Measurements from ENCODE around the gene MOB3C.
A peak's percentile ranks its signal among the peaks of the same experiment; 100 is the strongest.

Gene MOB3C

GRCh38 chr1:46603481-46603857 is 13.1 kb downstream of the MOB3C start:
- H3K4me3 ChIP-seq (ENCODE audit: insufficient read depth, low read length, poor library complexity, severe bottlenecking), result peak overlapping the region; percentile 80
- peak overlapping the region; percentile 80 for H2AFZ ChIP-seq (ENCODE audit: low read depth, low read length, severe bottlenecking)
- no peaks in the 10 kb centered on the region for H3K36me3 ChIP-seq (ENCODE audit: low read length)
- no peaks in the 10 kb centered on the region for H4K20me1 ChIP-seq (ENCODE audit: low read depth, low read length)
- no peaks in the 10 kb centered on the region for H3F3A ChIP-seq (ENCODE audit: insufficient read depth)
- no peaks in the 10 kb centered on the region for H3K79me2 ChIP-seq (ENCODE audit: insufficient read depth, low read length)
- no peaks in the 10 kb centered on the region for H3K9me2 ChIP-seq (replicated peaks; ENCODE audit: insufficient read depth, low read length)
- H3K9ac ChIP-seq (ENCODE audit: low read length), result peak overlapping the region; percentile 71
- TF ChIP-seq EZH2phosphoT487 (conservative IDR thresholded peaks at IDR 0.05; ENCODE audit: low read length), result no peak
- no peak for TF ChIP-seq CTCF (IDR thresholded peaks at IDR 0.05; ENCODE audit: insufficient read depth, low read length, poor library complexity, severe bottlenecking)
- H3K9me3 ChIP-seq (ENCODE audit: insufficient read depth, low read length), result no peaks in the 10 kb centered on the region
- no peak overlapping the region for H3K27ac ChIP-seq (ENCODE audit: low read depth, low read length)
- no peaks in the 10 kb centered on the region for H3K27me3 ChIP-seq (ENCODE audit: low read length)
- peak overlapping the region; percentile 70 for H3K4me2 ChIP-seq (ENCODE audit: low read depth, low read length, poor library complexity, severe bottlenecking)

GRCh38 chr1:46601257-46602007 is 15.2 kb downstream of the MOB3C start:
- Histone ChIP-seq H3K9ac (ENCODE audit: low read length) (no peak overlapping the region), H3K9me2 (replicated peaks; ENCODE audit: insufficient read depth, low read length) (no peaks in the 10 kb centered on the region), H3K27ac (ENCODE audit: low read depth, low read length) (no peak overlapping the region), H3K36me3 (ENCODE audit: low read length) (no peaks in the 10 kb centered on the region), H3F3A (ENCODE audit: insufficient read depth) (no peaks in the 10 kb centered on the region), H3K9me3 (ENCODE audit: insufficient read depth, low read length) (no peaks in the 10 kb centered on the region), H2AFZ (ENCODE audit: low read depth, low read length, severe bottlenecking) (no peak overlapping the region), H3K79me2 (ENCODE audit: insufficient read depth, low read length) (no peaks in the 10 kb centered on the region), H4K20me1 (ENCODE audit: low read depth, low read length) (no peaks in the 10 kb centered on the region), H3K4me3 (ENCODE audit: insufficient read depth, low read length, poor library complexity, severe bottlenecking) (no peak overlapping the region), H3K27me3 (ENCODE audit: low read length) (no peaks in the 10 kb centered on the region), H3K4me2 (ENCODE audit: low read depth, low read length, poor library complexity, severe bottlenecking) (no peak overlapping the region)
- no peak for TF ChIP-seq CTCF (IDR thresholded peaks at IDR 0.05; ENCODE audit: insufficient read depth, low read length, poor library complexity, severe bottlenecking)
- TF ChIP-seq EZH2phosphoT487 (conservative IDR thresholded peaks at IDR 0.05; ENCODE audit: low read length), result no peak

- Histone ChIP-seq H3K36me3 (ENCODE audit: low read length) (no peaks in the 10 kb centered on the region), H3K9me2 (replicated peaks; ENCODE audit: insufficient read depth, low read length) (no peaks in the 10 kb centered on the region), H3K9ac (ENCODE audit: low read length) (no peak overlapping the region), H4K20me1 (ENCODE audit: low read depth, low read length) (no peaks in the 10 kb centered on the region), H2AFZ (ENCODE audit: low read depth, low read length, severe bottlenecking) (no peak overlapping the region), H3K27ac (ENCODE audit: low read depth, low read length) (no peak overlapping the region), H3K27me3 (ENCODE audit: low read length) (no peaks in the 10 kb centered on the region), H3K9me3 (ENCODE audit: insufficient read depth, low read length) (no peaks in the 10 kb centered on the region), H3K4me2 (ENCODE audit: low read depth, low read length, poor library complexity, severe bottlenecking) (no peak overlapping the region), H3K79me2 (ENCODE audit: insufficient read depth, low read length) (no peaks in the 10 kb centered on the region), H3F3A (ENCODE audit: insufficient read depth) (no peaks in the 10 kb centered on the region), H3K4me3 (ENCODE audit: insufficient read depth, low read length, poor library complexity, severe bottlenecking) (no peak overlapping the region)
- TF ChIP-seq CTCF (IDR thresholded peaks at IDR 0.05; ENCODE audit: insufficient read depth, low read length, poor library complexity, severe bottlenecking) (no peak), EZH2phosphoT487 (conservative IDR thresholded peaks at IDR 0.05; ENCODE audit: low read length) (no peak)
Observed at GRCh38 chr1:46599059-46599970, 17.3 kb downstream of the MOB3C start.

Data from SU-DHL-6 (cell line).